ENCODE measurements around the gene HCN4.

HCN4 gene

DNA sequence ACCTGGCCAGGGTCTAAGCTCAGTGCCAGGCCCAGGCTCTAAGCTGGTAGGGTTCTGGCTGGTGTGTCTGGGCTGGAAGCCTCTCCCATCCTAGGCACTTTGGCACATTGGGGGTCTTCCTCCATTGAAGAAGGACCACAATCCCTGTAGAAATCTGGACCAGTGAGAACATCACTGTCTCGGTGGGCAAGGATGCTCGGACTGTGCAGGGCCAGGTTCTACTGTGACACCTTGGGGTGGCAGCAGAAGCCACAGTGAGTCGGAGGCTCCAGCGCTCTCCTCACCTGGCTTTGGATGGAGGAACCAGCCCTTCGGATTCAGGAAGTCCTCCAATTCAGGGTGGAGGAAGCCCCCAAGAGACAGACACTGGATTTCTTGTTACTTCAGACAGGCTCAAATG is 17.5 kb upstream of the HCN4 start:
- H3K36me3 ChIP-seq (replicated peaks in 1 of 2; ENCODE audit: control insufficient read depth in 2 of 2, insufficient read depth in 2 of 2, low read length in 2 of 2): no peaks in the 10 kb centered on the region
- no peak overlapping the region for H2AFZ ChIP-seq (ENCODE audit: low read length)
- H3K4me1 ChIP-seq (ENCODE audit: control insufficient read depth in 2 of 2, insufficient read depth in 1 of 2, low read depth in 1 of 2, low read length in 2 of 2): no peaks in the 10 kb centered on the region
- H3K23ac ChIP-seq (ENCODE audit: low read depth, low read length, poor library complexity): no peak overlapping the region
- no peak overlapping the region for H2BK120ac ChIP-seq (ENCODE audit: low read depth, low read length)
- no peak overlapping the region for H3K14ac ChIP-seq (ENCODE audit: low read length)
- peaks cover 0 to 35% (median 2%) of the 10 kb centered on the region in 3 experiments for H3K27me3 ChIP-seq (ENCODE audit: control insufficient read depth in 3 of 3, insufficient read depth in 3 of 3, low read depth in 1 of 3, low read length in 3 of 3)
- H2BK15ac ChIP-seq (ENCODE audit: low read length): no peak overlapping the region
- DNase-seq (ENCODE audit: low spot score): no peak
- WGBS, 2 donors (ENCODE audit: extremely low coverage in 2 of 2, insufficient read length in 2 of 2, insufficient replicate concordance in 1 of 2): no CpG with 5 or more reads among the region's 5 CpGs
- H3K27ac ChIP-seq (replicated peaks; ENCODE audit: low read length): no peak overlapping the region
- H2BK5ac ChIP-seq (ENCODE audit: low read length): no peak overlapping the region
- H4K91ac ChIP-seq (ENCODE audit: low read depth, low read length, poor library complexity): no peak overlapping the region
- no peak overlapping the region for H4K8ac ChIP-seq (ENCODE audit: low read depth, low read length)
- H2BK12ac ChIP-seq (ENCODE audit: low read length): no peak overlapping the region
- no peak overlapping the region for H3K4ac ChIP-seq (ENCODE audit: low read length)
- no peak overlapping the region for H3K4me3 ChIP-seq (ENCODE audit: low read length in 2 of 2)
- peak overlapping the region; percentile 9 for H3K9ac ChIP-seq (ENCODE audit: low read depth, low read length, poor library complexity)
- H3K4me2 ChIP-seq (ENCODE audit: insufficient read depth, low read length, poor library complexity, severe bottlenecking): no peak overlapping the region
- H3K18ac ChIP-seq (ENCODE audit: low read length): no peak overlapping the region
- H3K9me3 ChIP-seq (replicated peaks in 1 of 2; ENCODE audit: control insufficient read depth in 2 of 2, insufficient read depth in 1 of 2, low read depth in 1 of 2, low read length in 2 of 2): no peaks in the 10 kb centered on the region
- no peak overlapping the region for H2AK5ac ChIP-seq (ENCODE audit: low read depth, low read length)
- H3K79me1 ChIP-seq (ENCODE audit: low read depth, low read length): peaks cover 2% of the 10 kb centered on the region

DNA sequence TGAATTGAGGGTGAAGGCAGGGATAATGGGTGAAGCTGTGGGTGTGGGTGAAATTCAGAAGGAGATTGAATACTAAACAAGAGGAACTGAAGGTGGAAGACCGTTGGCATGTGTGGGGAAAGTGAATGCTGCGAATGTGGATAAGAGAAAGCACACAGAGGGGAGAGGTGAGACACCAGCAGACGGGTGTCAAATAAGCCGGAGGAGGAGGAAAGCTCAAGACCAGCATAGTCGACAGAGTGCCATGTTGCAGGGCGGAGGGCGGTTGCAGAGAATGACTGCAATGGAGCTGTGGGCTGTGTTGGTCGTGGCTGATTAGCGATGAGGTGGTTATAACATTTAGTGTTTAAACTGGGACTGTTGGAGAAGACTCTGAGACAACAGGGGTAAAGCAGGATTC is 16.4 kb upstream of the HCN4 start:
- WGBS, 2 donors (ENCODE audit: extremely low coverage in 2 of 2, insufficient read length in 2 of 2, insufficient replicate concordance in 1 of 2): no CpG with 5 or more reads among the region's 9 CpGs

GRCh38 chr15:73383310-73384189 is 14.8 kb upstream of the HCN4 start:
- H2AK5ac ChIP-seq (ENCODE audit: low read depth, low read length): no peak overlapping the region
- no peak overlapping the region for H3K9ac ChIP-seq (ENCODE audit: low read depth, low read length, poor library complexity)
- no peak overlapping the region for H2AFZ ChIP-seq (ENCODE audit: low read length)
- no peaks in the 10 kb centered on the region for H3K9me3 ChIP-seq (replicated peaks in 1 of 2; ENCODE audit: control insufficient read depth in 2 of 2, insufficient read depth in 1 of 2, low read depth in 1 of 2, low read length in 2 of 2)
- no peak overlapping the region for H4K91ac ChIP-seq (ENCODE audit: low read depth, low read length, poor library complexity)
- H3K14ac ChIP-seq (ENCODE audit: low read length): no peak overlapping the region
- H2BK120ac ChIP-seq (ENCODE audit: low read depth, low read length): no peak overlapping the region
- no peak overlapping the region for H3K4ac ChIP-seq (ENCODE audit: low read length)
- H3K18ac ChIP-seq (ENCODE audit: low read length): no peak overlapping the region
- H2BK5ac ChIP-seq (ENCODE audit: low read length): no peak overlapping the region
- no peak overlapping the region for H2BK12ac ChIP-seq (ENCODE audit: low read length)
- H3K79me1 ChIP-seq (ENCODE audit: low read depth, low read length): peaks cover 2% of the 10 kb centered on the region
- no peak overlapping the region for H2BK15ac ChIP-seq (ENCODE audit: low read length)
- H3K23ac ChIP-seq (ENCODE audit: low read depth, low read length, poor library complexity): no peak overlapping the region
- no peak overlapping the region for H3K4me2 ChIP-seq (ENCODE audit: insufficient read depth, low read length, poor library complexity, severe bottlenecking)
- H3K4me3 ChIP-seq (ENCODE audit: low read length in 2 of 2): no peak overlapping the region
- WGBS, 2 donors (ENCODE audit: extremely low coverage in 2 of 2, insufficient read length in 2 of 2, insufficient replicate concordance in 1 of 2): no CpG with 5 or more reads among the region's 9 CpGs
- no peaks in the 10 kb centered on the region for H3K36me3 ChIP-seq (replicated peaks in 1 of 2; ENCODE audit: control insufficient read depth in 2 of 2, insufficient read depth in 2 of 2, low read length in 2 of 2)
- no peaks in the 10 kb centered on the region for H3K4me1 ChIP-seq (ENCODE audit: control insufficient read depth in 2 of 2, insufficient read depth in 1 of 2, low read depth in 1 of 2, low read length in 2 of 2)
- no peak overlapping the region for H4K8ac ChIP-seq (ENCODE audit: low read depth, low read length)
- no peak overlapping the region for H3K27ac ChIP-seq (replicated peaks; ENCODE audit: low read length)
- DNase-seq (ENCODE audit: low spot score): no peak
- peaks cover 0 to 27% (median 2%) of the 10 kb centered on the region in 3 experiments for H3K27me3 ChIP-seq (ENCODE audit: control insufficient read depth in 3 of 3, insufficient read depth in 3 of 3, low read depth in 1 of 3, low read length in 3 of 3)

More for the DNA sequence above, 16.4 kb upstream of the HCN4 start:
- Histone ChIP-seq H2AK5ac (ENCODE audit: low read depth, low read length) (no peak overlapping the region), H2BK5ac (ENCODE audit: low read length) (no peak overlapping the region), H3K27ac (replicated peaks; ENCODE audit: low read length) (no peak overlapping the region), H3K36me3 (replicated peaks in 1 of 2; ENCODE audit: control insufficient read depth in 2 of 2, insufficient read depth in 2 of 2, low read length in 2 of 2) (no peaks in the 10 kb centered on the region), H2BK120ac (ENCODE audit: low read depth, low read length) (no peak overlapping the region), H3K4me3 (ENCODE audit: low read length in 2 of 2) (no peak overlapping the region), H3K18ac (ENCODE audit: low read length) (no peak overlapping the region), H3K27me3 (ENCODE audit: control insufficient read depth in 3 of 3, insufficient read depth in 3 of 3, low read depth in 1 of 3, low read length in 3 of 3) (peaks cover 0 to 29% (median 2%) of the 10 kb centered on the region in 3 experiments), H3K79me1 (ENCODE audit: low read depth, low read length) (peaks cover 2% of the 10 kb centered on the region), H3K9me3 (replicated peaks in 1 of 2; ENCODE audit: control insufficient read depth in 2 of 2, insufficient read depth in 1 of 2, low read depth in 1 of 2, low read length in 2 of 2) (no peaks in the 10 kb centered on the region), H2BK15ac (ENCODE audit: low read length) (no peak overlapping the region), H4K8ac (ENCODE audit: low read depth, low read length) (no peak overlapping the region), H3K4ac (ENCODE audit: low read length) (no peak overlapping the region), H2BK12ac (ENCODE audit: low read length) (no peak overlapping the region), H3K4me2 (ENCODE audit: insufficient read depth, low read length, poor library complexity, severe bottlenecking) (no peak overlapping the region), H3K4me1 (ENCODE audit: control insufficient read depth in 2 of 2, insufficient read depth in 1 of 2, low read depth in 1 of 2, low read length in 2 of 2) (no peaks in the 10 kb centered on the region), H3K9ac (ENCODE audit: low read depth, low read length, poor library complexity) (no peak overlapping the region), H3K23ac (ENCODE audit: low read depth, low read length, poor library complexity) (no peak overlapping the region), H2AFZ (ENCODE audit: low read length) (no peak overlapping the region), H4K91ac (ENCODE audit: low read depth, low read length, poor library complexity) (no peak overlapping the region), H3K14ac (ENCODE audit: low read length) (no peak overlapping the region)
- DNase-seq (ENCODE audit: low spot score): no peak

- H2BK15ac ChIP-seq (ENCODE audit: low read length): no peak overlapping the region
- H3K9ac ChIP-seq (ENCODE audit: low read depth, low read length, poor library complexity): peak overlapping the region; percentile 72
- H3K9me3 ChIP-seq (replicated peaks in 1 of 2; ENCODE audit: control insufficient read depth in 2 of 2, insufficient read depth in 1 of 2, low read depth in 1 of 2, low read length in 2 of 2): no peaks in the 10 kb centered on the region
- H4K8ac ChIP-seq (ENCODE audit: low read depth, low read length): no peak overlapping the region
- no peak overlapping the region for H3K4me3 ChIP-seq (ENCODE audit: low read length in 2 of 2)
- H3K4ac ChIP-seq (ENCODE audit: low read length): no peak overlapping the region
- H3K23ac ChIP-seq (ENCODE audit: low read depth, low read length, poor library complexity): no peak overlapping the region
- H3K4me2 ChIP-seq (ENCODE audit: insufficient read depth, low read length, poor library complexity, severe bottlenecking): no peak overlapping the region
- H3K36me3 ChIP-seq (replicated peaks in 1 of 2; ENCODE audit: control insufficient read depth in 2 of 2, insufficient read depth in 2 of 2, low read length in 2 of 2): no peaks in the 10 kb centered on the region
- peaks cover 2% of the 10 kb centered on the region for H3K79me1 ChIP-seq (ENCODE audit: low read depth, low read length)
- H2BK5ac ChIP-seq (ENCODE audit: low read length): no peak overlapping the region
- H3K27me3 ChIP-seq (ENCODE audit: control insufficient read depth in 3 of 3, insufficient read depth in 3 of 3, low read depth in 1 of 3, low read length in 3 of 3): peaks cover 0 to 19% (median 2%) of the 10 kb centered on the region in 3 experiments
- no peak for DNase-seq (ENCODE audit: low spot score)
- no peak overlapping the region for H2AFZ ChIP-seq (ENCODE audit: low read length)
- no peak overlapping the region for H3K18ac ChIP-seq (ENCODE audit: low read length)
- no peak overlapping the region for H3K27ac ChIP-seq (replicated peaks; ENCODE audit: low read length)
- no peak overlapping the region for H2BK120ac ChIP-seq (ENCODE audit: low read depth, low read length)
- H4K91ac ChIP-seq (ENCODE audit: low read depth, low read length, poor library complexity): no peak overlapping the region
- H3K4me1 ChIP-seq (ENCODE audit: control insufficient read depth in 2 of 2, insufficient read depth in 1 of 2, low read depth in 1 of 2, low read length in 2 of 2): no peaks in the 10 kb centered on the region
- no CpG with 5 or more reads among the region's 7 CpGs for WGBS, 2 donors (ENCODE audit: extremely low coverage in 2 of 2, insufficient read length in 2 of 2, insufficient replicate concordance in 1 of 2)
- H2AK5ac ChIP-seq (ENCODE audit: low read depth, low read length): no peak overlapping the region
- H3K14ac ChIP-seq (ENCODE audit: low read length): no peak overlapping the region
- H2BK12ac ChIP-seq (ENCODE audit: low read length): no peak overlapping the region
These were observed 13.4 kb upstream of the HCN4 start for GRCh38 chr15:73382115-73382514.
